GM18909 (cell line): ENCODE data around the gene PROS1.
"Not testable (repeated sequence)": the region's sequence is repeated elsewhere in the genome, so short reads cannot be mapped to it uniquely, and the experiment has no call there.

Source experiments
- ATAC-seq: cut with Tn5 transposase; IDR thresholded peaks from one replicate; pipeline ENCODE4 v1.9.1; 2021; ENCODE audit warnings: mild to moderate bottlenecking; ENCODE audit not compliant: unreplicated experiment, poor library complexity

Gene PROS1

GRCh38 chr3:93906245-93906644 lies 67.5 kb downstream of the PROS1 start:
- no peak for ATAC-seq

GRCh38 chr3:93904568-93904967 lies 69.1 kb downstream of the PROS1 start:
- ATAC-seq = no peak

GRCh38 chr3:93878250-93879017 lies 95.3 kb downstream of the PROS1 start:
- not testable (repeated sequence) for ATAC-seq

- ATAC-seq = not testable (repeated sequence)
These were observed 96.3 kb downstream of the PROS1 start for GRCh38 chr3:93877427-93877826.

- ATAC-seq = not testable (repeated sequence)
These were observed 100.3 kb downstream of the PROS1 start for GRCh38 chr3:93873412-93873811.

GRCh38 chr3:93867425-93867824 lies 106.3 kb downstream of the PROS1 start:
- no peak for ATAC-seq

- no peak for ATAC-seq
These were observed 112.7 kb downstream of the PROS1 start for GRCh38 chr3:93861017-93861416.

- no peak for ATAC-seq
These were observed 118.3 kb downstream of the PROS1 start for GRCh38 chr3:93855401-93855800.

- not testable (repeated sequence) for ATAC-seq
These were observed 121.5 kb downstream of the PROS1 start for GRCh38 chr3:93852228-93852627.

- no peak for ATAC-seq
These were observed 129.7 kb downstream of the PROS1 start for GRCh38 chr3:93843981-93844380.

GRCh38 chr3:93839193-93839592 lies 134.5 kb downstream of the PROS1 start:
- not testable (repeated sequence) for ATAC-seq
